Subcutaneous abdominal adipose tissue (tissue), 5 donors: ENCODE measurements around the gene FRYL.
"Not testable (repeated sequence)": the region's sequence is repeated elsewhere in the genome, so short reads cannot be mapped to it uniquely, and the experiment has no call there.

Experiments used
- H3K27ac ChIP-seq: one replicate; pipeline ENCODE4 v1.7.0; 2013; ENCODE audit warnings: low read depth, mild to moderate bottlenecking, inconsistent platforms, low read length, moderate library complexity
- H3K27me3 ChIP-seq, 5 donors: one replicate each; pipeline ENCODE4 v1.7.0; 2013; ENCODE audit warnings: low read length in 5 of 5, inconsistent platforms in 1 of 5; ENCODE audit not compliant: control insufficient read depth in 5 of 5, insufficient read depth in 4 of 5
- H3K36me3 ChIP-seq, 5 donors: one replicate each; pipeline ENCODE4 v1.7.0; 2013; ENCODE audit warnings: low read length in 5 of 5; ENCODE audit not compliant: control insufficient read depth in 5 of 5, insufficient read depth in 5 of 5
- H3K4me1 ChIP-seq, 5 donors: one replicate each; pipeline ENCODE4 v1.7.0; 2013; ENCODE audit warnings: low read length in 5 of 5, mild to moderate bottlenecking in 3 of 5, moderate library complexity in 1 of 5; ENCODE audit not compliant: control insufficient read depth in 5 of 5, insufficient read depth in 5 of 5
- H3K4me3 ChIP-seq, 5 donors: one replicate each; pipeline ENCODE4 v1.7.0; 2013; ENCODE audit warnings: low read length in 5 of 5, low read depth in 1 of 5
- H3K9ac ChIP-seq, 5 donors: one replicate each; pipeline ENCODE4 v1.7.0; 2013; ENCODE audit warnings: low read length in 5 of 5, mild to moderate bottlenecking in 4 of 5, moderate library complexity in 3 of 5
- H3K9me3 ChIP-seq, 5 donors: one replicate each; pipeline ENCODE4 v1.7.0; 2013; ENCODE audit warnings: low read length in 5 of 5; ENCODE audit not compliant: control insufficient read depth in 5 of 5
- donor health status: healthy.
- donor health status: healthy.
- donor health status: healthy.
- donor health status: healthy.
- donor health status: healthy.

Gene FRYL

GRCh38 chr4:48722509-48723446 lies 57.3 kb downstream of the FRYL start:
- Histone ChIP-seq H3K9ac (no peak overlapping the region), H3K27ac (no peak overlapping the region), H3K4me1 (peaks cover 0 to 13% (median 11%) of the 10 kb centered on the region in 5 donors), H3K27me3 (no peaks in the 10 kb centered on the region), H3K9me3 (no peaks in the 10 kb centered on the region), H3K36me3 (no peaks in the 10 kb centered on the region), H3K4me3 (no peak overlapping the region)

GRCh38 chr4:48720459-48720858 lies 59.6 kb downstream of the FRYL start:
- peaks cover 0 to 8% (median 4%) of the 10 kb centered on the region in 5 donors for H3K4me1 ChIP-seq
- no peaks in the 10 kb centered on the region for H3K36me3 ChIP-seq
- no peak overlapping the region for H3K9ac ChIP-seq
- peaks cover 0 to 2% (median 0%) of the 10 kb centered on the region in 5 donors for H3K9me3 ChIP-seq
- H3K4me3 ChIP-seq, result no peak overlapping the region
- H3K27me3 ChIP-seq, result no peaks in the 10 kb centered on the region
- H3K27ac ChIP-seq, result no peak overlapping the region

GRCh38 chr4:48718818-48719465 lies 61.1 kb downstream of the FRYL start:
- H3K4me1 ChIP-seq, result peaks cover 0 to 4% (median 0%) of the 10 kb centered on the region in 5 donors
- no peak overlapping the region for H3K4me3 ChIP-seq
- H3K9ac ChIP-seq, result no peak overlapping the region
- no peak overlapping the region for H3K27ac ChIP-seq
- peaks cover 0 to 2% (median 0%) of the 10 kb centered on the region in 5 donors for H3K9me3 ChIP-seq
- no peaks in the 10 kb centered on the region for H3K27me3 ChIP-seq
- H3K36me3 ChIP-seq, result no peaks in the 10 kb centered on the region

- not testable (repeated sequence) for H3K4me3 ChIP-seq, H3K9me3 ChIP-seq, H3K4me1 ChIP-seq, H3K27me3 ChIP-seq, H3K9ac ChIP-seq, H3K27ac ChIP-seq, H3K36me3 ChIP-seq
Observed at GRCh38 chr4:48716285-48716684, 63.8 kb downstream of the FRYL start.

GRCh38 chr4:48710446-48711209 lies 69.5 kb downstream of the FRYL start:
- no peaks in the 10 kb centered on the region for H3K4me1 ChIP-seq
- no peak overlapping the region for H3K9ac ChIP-seq
- peaks cover 3 to 16% (median 7%) of the 10 kb centered on the region in 5 donors for H3K36me3 ChIP-seq
- H3K27me3 ChIP-seq, result no peaks in the 10 kb centered on the region
- H3K4me3 ChIP-seq, result no peak overlapping the region
- no peaks in the 10 kb centered on the region for H3K9me3 ChIP-seq
- H3K27ac ChIP-seq, result no peak overlapping the region

- H3K4me1 ChIP-seq, result no peaks in the 10 kb centered on the region
- no peak overlapping the region for H3K9ac ChIP-seq
- H3K9me3 ChIP-seq, result no peaks in the 10 kb centered on the region
- peaks cover 3 to 16% (median 7%) of the 10 kb centered on the region in 5 donors for H3K36me3 ChIP-seq
- no peak overlapping the region for H3K27ac ChIP-seq
- H3K27me3 ChIP-seq, result no peaks in the 10 kb centered on the region
- H3K4me3 ChIP-seq, result no peak overlapping the region
Observed at GRCh38 chr4:48709901-48710300, 70.2 kb downstream of the FRYL start.

GRCh38 chr4:48708610-48709009 lies 71.5 kb downstream of the FRYL start:
- Histone ChIP-seq H3K27ac (no peak overlapping the region), H3K4me3 (no peak overlapping the region), H3K4me1 (no peaks in the 10 kb centered on the region), H3K9ac (no peak overlapping the region), H3K36me3 (peaks cover 3 to 16% (median 7%) of the 10 kb centered on the region in 5 donors), H3K27me3 (no peaks in the 10 kb centered on the region), H3K9me3 (no peaks in the 10 kb centered on the region)

GRCh38 chr4:48706736-48707135 lies 73.3 kb downstream of the FRYL start:
- no peak overlapping the region for H3K27ac ChIP-seq
- H3K9me3 ChIP-seq, result no peaks in the 10 kb centered on the region
- H3K27me3 ChIP-seq, result no peaks in the 10 kb centered on the region
- H3K36me3 ChIP-seq, result peaks cover 3 to 16% (median 7%) of the 10 kb centered on the region in 5 donors
- peaks cover 0 to 3% (median 0%) of the 10 kb centered on the region in 5 donors for H3K4me1 ChIP-seq
- H3K4me3 ChIP-seq, result no peak overlapping the region
- H3K9ac ChIP-seq, result no peak overlapping the region

- H3K4me1 ChIP-seq, result peaks cover 0 to 3% (median 0%) of the 10 kb centered on the region in 5 donors
- no peak overlapping the region for H3K9ac ChIP-seq
- peaks cover 3 to 16% (median 7%) of the 10 kb centered on the region in 5 donors for H3K36me3 ChIP-seq
- H3K27ac ChIP-seq, result no peak overlapping the region
- H3K9me3 ChIP-seq, result no peaks in the 10 kb centered on the region
- no peak overlapping the region for H3K4me3 ChIP-seq
- H3K27me3 ChIP-seq, result no peaks in the 10 kb centered on the region
Observed at GRCh38 chr4:48705609-48706008, 74.5 kb downstream of the FRYL start.
